ENCODE results near the gene RUNX3. TPM values are rescaled to one million over a fixed set of nuclear protein-coding genes. Genes with fewer than 3 reads are reported as not detected.

RUNX3 gene
- total RNA-seq, 1 experiment from 2014 or later, result 22.6 TPM

DNA sequence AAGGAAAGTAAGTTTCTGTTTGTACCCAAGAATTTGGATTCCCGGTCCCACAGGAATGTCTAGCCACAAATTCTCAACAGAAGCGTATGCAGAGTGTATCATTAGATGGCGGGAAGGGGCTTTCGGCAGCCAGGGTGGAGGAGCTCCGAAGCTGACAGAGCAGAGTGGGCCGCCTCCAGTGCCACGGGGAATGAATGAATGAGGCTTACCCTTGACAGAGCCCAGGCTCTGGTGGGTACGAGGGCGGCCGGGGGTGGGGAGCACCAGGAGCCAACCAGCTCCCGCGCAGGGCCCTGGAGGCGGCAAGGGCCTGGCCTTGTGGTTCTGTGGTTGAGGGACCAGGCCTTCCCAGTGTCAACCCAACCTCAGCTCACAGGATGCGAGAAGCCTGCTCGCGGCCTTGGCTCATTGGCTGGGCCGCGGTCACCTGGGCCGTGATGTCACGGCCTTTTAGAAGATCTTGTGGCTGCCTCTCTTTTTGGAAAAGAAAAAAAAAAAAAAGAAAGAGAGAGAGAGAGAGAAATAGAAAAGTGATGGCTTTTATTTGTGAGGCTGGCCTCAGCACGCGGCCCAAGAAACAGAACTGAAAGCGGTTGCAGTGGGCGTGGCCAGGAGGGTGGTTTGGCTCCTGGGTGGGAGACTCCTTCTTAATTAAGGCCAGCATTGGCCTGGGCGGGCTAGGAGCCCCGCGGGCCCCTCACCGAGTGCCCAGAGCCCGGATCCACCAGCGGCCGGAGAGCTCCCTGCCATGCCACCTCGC is 34.9 kb upstream of the RUNX3 start:
- H3K4me3 ChIP-seq (replicated peaks in 1 of 2; ENCODE audit: low read depth in 1 of 2, low read length in 2 of 2), result no peak overlapping the region
- H3K36me3 ChIP-seq (ENCODE audit: control insufficient read depth in 1 of 2, insufficient read depth in 2 of 2, low read length in 2 of 2), result no peaks in the 10 kb centered on the region
- DNase-seq (ENCODE audit: low read depth, low spot score) (no peak), ATAC-seq (no peak)
- POLR2A ChIA-PET, result no interaction called here
- H3K27ac ChIP-seq (ENCODE audit: low read depth, low read length), result no peak overlapping the region
- CTCF ChIA-PET, result no interaction called here
- no peaks in the 10 kb centered on the region for H3K9me3 ChIP-seq (ENCODE audit: control insufficient read depth in 1 of 2, insufficient read depth in 1 of 2, low read depth in 1 of 2, low read length in 2 of 2)
- no peaks in the 10 kb centered on the region for H3K79me2 ChIP-seq (ENCODE audit: insufficient read depth, low read length)
- H3K4me2 ChIP-seq (ENCODE audit: low read length), result no peak overlapping the region
- TF ChIP-seq MAX (IDR thresholded peaks at IDR 0.05) (no peak), YY1 (IDR thresholded peaks at IDR 0.05; ENCODE audit: extremely low read depth, insufficient replicate concordance, low read depth, low read length) (no peak), FOSL1 (IDR thresholded peaks at IDR 0.05; ENCODE audit: low read depth) (no peak), POLR2A (IDR thresholded peaks at IDR 0.05; ENCODE audit: borderline replicate concordance, extremely low read depth, insufficient read depth, insufficient read length) (no peak), ZNF274 (IDR thresholded peaks at IDR 0.05; ENCODE audit: low read depth, low read length) (no peak), CEBPB (IDR thresholded peaks at IDR 0.05; ENCODE audit: low read depth) (no peak), TCF7L2 (IDR thresholded peaks at IDR 0.05; ENCODE audit: borderline replicate concordance, extremely low read depth, insufficient read depth, insufficient read length) (no peak), SRF (IDR thresholded peaks at IDR 0.05; ENCODE audit: low read depth) (no peak), SIN3A (IDR thresholded peaks at IDR 0.05; ENCODE audit: low read depth) (no peak), CBX3 (IDR thresholded peaks at IDR 0.05; ENCODE audit: low read depth) (no peak), POLR2AphosphoS5 (IDR thresholded peaks at IDR 0.05; ENCODE audit: low read depth, low read length) (no peak), ELF1 (IDR thresholded peaks at IDR 0.05; ENCODE audit: borderline replicate concordance, low read depth) (no peak), JUND (IDR thresholded peaks at IDR 0.05) (no peak)
- TF ChIP-seq, protein P1, sequence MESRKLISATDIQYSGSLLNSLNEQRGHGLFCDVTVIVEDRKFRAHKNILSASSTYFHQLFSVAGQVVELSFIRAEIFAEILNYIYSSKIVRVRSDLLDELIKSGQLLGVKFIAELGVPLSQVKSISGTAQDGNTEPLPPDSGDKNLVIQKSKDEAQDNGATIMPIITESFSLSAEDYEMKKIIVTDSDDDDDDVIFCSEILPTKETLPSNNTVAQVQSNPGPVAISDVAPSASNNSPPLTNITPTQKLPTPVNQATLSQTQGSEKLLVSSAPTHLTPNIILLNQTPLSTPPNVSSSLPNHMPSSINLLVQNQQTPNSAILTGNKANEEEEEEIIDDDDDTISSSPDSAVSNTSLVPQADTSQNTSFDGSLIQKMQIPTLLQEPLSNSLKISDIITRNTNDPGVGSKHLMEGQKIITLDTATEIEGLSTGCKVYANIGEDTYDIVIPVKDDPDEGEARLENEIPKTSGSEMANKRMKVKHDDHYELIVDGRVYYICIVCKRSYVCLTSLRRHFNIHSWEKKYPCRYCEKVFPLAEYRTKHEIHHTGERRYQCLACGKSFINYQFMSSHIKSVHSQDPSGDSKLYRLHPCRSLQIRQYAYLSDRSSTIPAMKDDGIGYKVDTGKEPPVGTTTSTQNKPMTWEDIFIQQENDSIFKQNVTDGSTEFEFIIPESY (IDR thresholded peaks at IDR 0.05; ENCODE audit: extremely low read depth, insufficient replicate concordance, low read length), result no peak
- TF ChIP-seq, protein P2, sequence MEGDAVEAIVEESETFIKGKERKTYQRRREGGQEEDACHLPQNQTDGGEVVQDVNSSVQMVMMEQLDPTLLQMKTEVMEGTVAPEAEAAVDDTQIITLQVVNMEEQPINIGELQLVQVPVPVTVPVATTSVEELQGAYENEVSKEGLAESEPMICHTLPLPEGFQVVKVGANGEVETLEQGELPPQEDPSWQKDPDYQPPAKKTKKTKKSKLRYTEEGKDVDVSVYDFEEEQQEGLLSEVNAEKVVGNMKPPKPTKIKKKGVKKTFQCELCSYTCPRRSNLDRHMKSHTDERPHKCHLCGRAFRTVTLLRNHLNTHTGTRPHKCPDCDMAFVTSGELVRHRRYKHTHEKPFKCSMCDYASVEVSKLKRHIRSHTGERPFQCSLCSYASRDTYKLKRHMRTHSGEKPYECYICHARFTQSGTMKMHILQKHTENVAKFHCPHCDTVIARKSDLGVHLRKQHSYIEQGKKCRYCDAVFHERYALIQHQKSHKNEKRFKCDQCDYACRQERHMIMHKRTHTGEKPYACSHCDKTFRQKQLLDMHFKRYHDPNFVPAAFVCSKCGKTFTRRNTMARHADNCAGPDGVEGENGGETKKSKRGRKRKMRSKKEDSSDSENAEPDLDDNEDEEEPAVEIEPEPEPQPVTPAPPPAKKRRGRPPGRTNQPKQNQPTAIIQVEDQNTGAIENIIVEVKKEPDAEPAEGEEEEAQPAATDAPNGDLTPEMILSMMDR (IDR thresholded peaks at IDR 0.05 in 2 of 3, conservative IDR thresholded peaks at IDR 0.05 in 1 of 3; ENCODE audit: borderline replicate concordance in 1 of 3, insufficient read depth in 1 of 3, low read depth in 2 of 3, low read length in 2 of 3), result no peak
- TF ChIP-seq, protein P3, sequence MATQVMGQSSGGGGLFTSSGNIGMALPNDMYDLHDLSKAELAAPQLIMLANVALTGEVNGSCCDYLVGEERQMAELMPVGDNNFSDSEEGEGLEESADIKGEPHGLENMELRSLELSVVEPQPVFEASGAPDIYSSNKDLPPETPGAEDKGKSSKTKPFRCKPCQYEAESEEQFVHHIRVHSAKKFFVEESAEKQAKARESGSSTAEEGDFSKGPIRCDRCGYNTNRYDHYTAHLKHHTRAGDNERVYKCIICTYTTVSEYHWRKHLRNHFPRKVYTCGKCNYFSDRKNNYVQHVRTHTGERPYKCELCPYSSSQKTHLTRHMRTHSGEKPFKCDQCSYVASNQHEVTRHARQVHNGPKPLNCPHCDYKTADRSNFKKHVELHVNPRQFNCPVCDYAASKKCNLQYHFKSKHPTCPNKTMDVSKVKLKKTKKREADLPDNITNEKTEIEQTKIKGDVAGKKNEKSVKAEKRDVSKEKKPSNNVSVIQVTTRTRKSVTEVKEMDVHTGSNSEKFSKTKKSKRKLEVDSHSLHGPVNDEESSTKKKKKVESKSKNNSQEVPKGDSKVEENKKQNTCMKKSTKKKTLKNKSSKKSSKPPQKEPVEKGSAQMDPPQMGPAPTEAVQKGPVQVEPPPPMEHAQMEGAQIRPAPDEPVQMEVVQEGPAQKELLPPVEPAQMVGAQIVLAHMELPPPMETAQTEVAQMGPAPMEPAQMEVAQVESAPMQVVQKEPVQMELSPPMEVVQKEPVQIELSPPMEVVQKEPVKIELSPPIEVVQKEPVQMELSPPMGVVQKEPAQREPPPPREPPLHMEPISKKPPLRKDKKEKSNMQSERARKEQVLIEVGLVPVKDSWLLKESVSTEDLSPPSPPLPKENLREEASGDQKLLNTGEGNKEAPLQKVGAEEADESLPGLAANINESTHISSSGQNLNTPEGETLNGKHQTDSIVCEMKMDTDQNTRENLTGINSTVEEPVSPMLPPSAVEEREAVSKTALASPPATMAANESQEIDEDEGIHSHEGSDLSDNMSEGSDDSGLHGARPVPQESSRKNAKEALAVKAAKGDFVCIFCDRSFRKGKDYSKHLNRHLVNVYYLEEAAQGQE (IDR thresholded peaks at IDR 0.05; ENCODE audit: low read depth), result no peak
- peaks cover 0 to 20% of the 10 kb centered on the region in 2 experiments; a peak in 2 of 4 replicates for H3K4me1 ChIP-seq (ENCODE audit: control insufficient read depth in 1 of 2, insufficient read depth in 2 of 2, low read length in 2 of 2)
- intact Hi-C loops (cut with micrococcal nuclease), result no loop called here
- no peaks in the 10 kb centered on the region for H4K20me1 ChIP-seq (ENCODE audit: insufficient read depth)
- H3K9me2 ChIP-seq (ENCODE audit: insufficient read depth), result no peaks in the 10 kb centered on the region
- no peaks in the 10 kb centered on the region for H3K27me3 ChIP-seq (ENCODE audit: insufficient read depth, low read length)
- RAD21 ChIA-PET (ENCODE audit: low non-redundant PET in 1 of 2, low total read pairs in 2 of 2, uncharacterized antibody in 2 of 2, unreplicated experiment in 2 of 2), result no interaction called here
- no TSS peak for BruUV-seq (replicated peaks)
- H3K9ac ChIP-seq (ENCODE audit: low read length), result no peak overlapping the region
- H2AFZ ChIP-seq (ENCODE audit: low read depth, low read length, poor library complexity, severe bottlenecking), result no peak overlapping the region
